ENCODE measurements around the gene HCFC1. TPM values are rescaled to one million over a fixed set of nuclear protein-coding genes. Genes with fewer than 3 reads are reported as not detected.

The HCFC1 gene
- total and polyA plus RNA-seq, 7 donors = 15.1 to 50.1 (median 33.1) TPM

GRCh38 chrX:153934148-153934761 lies 37.4 kb downstream of the HCFC1 start:
- no peaks in the 10 kb centered on the region for H3K9me3 ChIP-seq
- DNase-seq (no peak), ATAC-seq (peak in 3 of 4 donors; percentile 1 to 55 (median 9))
- peak overlapping the region; percentile 80 for H3K4me3 ChIP-seq
- intact Hi-C loops (cut with DNase I) = no loop called here
- 2 to 16% (median 4%) methylated on average over 11 to 33 of the region's 33 CpGs for WGBS, 3 donors
- TF ChIP-seq CTCF (IDR thresholded peaks at IDR 0.05) = no peak
- peaks cover 16% of the 10 kb centered on the region for H3K4me1 ChIP-seq
- peak overlapping the region; percentile 81 for H3K27ac ChIP-seq
- peaks cover 3 to 46% of the 10 kb centered on the region in 2 donors for H3K36me3 ChIP-seq (ENCODE audit: insufficient read depth in 1 of 2, low read depth in 1 of 2)
- H3K27me3 ChIP-seq (ENCODE audit: insufficient read depth in 3 of 3, low read length in 2 of 3) = no peaks in the 10 kb centered on the region

- intact Hi-C loops (cut with DNase I) = no loop called here
- no peaks in the 10 kb centered on the region for H3K9me3 ChIP-seq
- 31 to 48% (median 34%) methylated on average over 7 of the region's 7 CpGs for WGBS, 3 donors
Measured at GRCh38 chrX:153933748-153934147, 37.9 kb downstream of the HCFC1 start.

GRCh38 chrX:153932220-153932915 lies 39.2 kb downstream of the HCFC1 start:
- DNase-seq (no peak), ATAC-seq (no peak)
- Histone ChIP-seq H3K4me3 (no peak overlapping the region), H3K9me3 (no peaks in the 10 kb centered on the region), H3K27ac (no peak overlapping the region), H3K36me3 (ENCODE audit: insufficient read depth in 1 of 2, low read depth in 1 of 2) (peaks cover 3 to 48% of the 10 kb centered on the region in 2 donors), H3K27me3 (ENCODE audit: insufficient read depth in 3 of 3, low read length in 2 of 3) (no peaks in the 10 kb centered on the region), H3K4me1 (peaks cover 28% of the 10 kb centered on the region)
- WGBS, 3 donors = 89 to 93% (median 92%) methylated on average over 11 to 13 of the region's 13 CpGs
- TF ChIP-seq CTCF (IDR thresholded peaks at IDR 0.05) = no peak
- intact Hi-C loops (cut with DNase I) = no loop called here

More at GRCh38 chrX:153933748-153934147, 37.9 kb downstream of the HCFC1 start:
- ATAC-seq (no peak), DNase-seq (no peak)
- TF ChIP-seq CTCF (IDR thresholded peaks at IDR 0.05) = no peak
- peak overlapping the region; percentile 80 for H3K4me3 ChIP-seq
- H3K27ac ChIP-seq = peak overlapping the region; percentile 81
- peaks cover 21% of the 10 kb centered on the region for H3K4me1 ChIP-seq
- H3K27me3 ChIP-seq (ENCODE audit: insufficient read depth in 3 of 3, low read length in 2 of 3) = no peaks in the 10 kb centered on the region
- H3K36me3 ChIP-seq (ENCODE audit: insufficient read depth in 1 of 2, low read depth in 1 of 2) = peaks cover 3 to 48% of the 10 kb centered on the region in 2 donors

- no peak for ATAC-seq
- WGBS, 3 donors = 89 to 93% (median 90%) methylated on average over 11 to 13 of the region's 13 CpGs
- intact Hi-C loops (cut with DNase I) = no loop called here
- Histone ChIP-seq H3K4me1 (peaks cover 34% of the 10 kb centered on the region), H3K9me3 (no peaks in the 10 kb centered on the region), H3K4me3 (no peak overlapping the region), H3K27me3 (ENCODE audit: insufficient read depth in 3 of 3, low read length in 2 of 3) (no peaks in the 10 kb centered on the region), H3K36me3 (ENCODE audit: insufficient read depth in 1 of 2, low read depth in 1 of 2) (peaks cover 3 to 48% of the 10 kb centered on the region in 2 donors), H3K27ac (no peak overlapping the region)
- no peak for DNase-seq
- TF ChIP-seq CTCF (IDR thresholded peaks at IDR 0.05) = no peak
Measured at GRCh38 chrX:153931748-153932147, 39.9 kb downstream of the HCFC1 start.
